GM23338 (cell line): ENCODE data around the gene UMODL1. TPM values are rescaled to one million over a fixed set of nuclear protein-coding genes. Genes with fewer than 3 reads are reported as not detected.
"Not testable (repeated sequence)": the region's sequence is repeated elsewhere in the genome, so short reads cannot be mapped to it uniquely, and the experiment has no call there.

Experiments used
- ATAC-seq: fragments of 200-7000 bp; cut with Tn5 transposase; 3 replicates; pipeline ENCODE4 v1.9.1; 2020
- DNase-seq: peaks from one replicate; pipeline ENCODE4 v3.0.0-alpha.2; 2015; ENCODE audit warnings: low spot score
- H2AFZ ChIP-seq: fragments of 200-600 bp; sonication (generic); 2 replicates; pipeline ENCODE4 v1.8.0; 2016; ENCODE audit warnings: antibody characterized with exemption, mild to moderate bottlenecking, moderate library complexity
- H3F3A ChIP-seq: fragments of 200-600 bp; sonication (generic); replicated peaks from 2 replicates; pipeline ENCODE4 v1.8.0; 2017; ENCODE audit warnings: antibody characterized with exemption, mixed run types, low read depth
- H3K27ac ChIP-seq: fragments of 200-600 bp; sonication (generic); 2 replicates; pipeline ENCODE4 v1.6.1; 2016; ENCODE audit warnings: low read depth
- H3K27me3 ChIP-seq: fragments of 200-600 bp; sonication (generic); 2 replicates; pipeline ENCODE4 v1.8.0; 2016; ENCODE audit warnings: mild to moderate bottlenecking, mixed run types, moderate library complexity; ENCODE audit not compliant: insufficient read depth
- H3K36me3 ChIP-seq: fragments of 200-600 bp; sonication (generic); 2 replicates; pipeline ENCODE4 v1.8.0; 2016; ENCODE audit warnings: mild to moderate bottlenecking; ENCODE audit not compliant: insufficient read depth
- H3K4me1 ChIP-seq: fragments of 200-600 bp; sonication (generic); 2 replicates; pipeline ENCODE4 v1.8.0; 2016; ENCODE audit warnings: mild to moderate bottlenecking, moderate library complexity; ENCODE audit not compliant: insufficient read depth
- H3K4me2 ChIP-seq: fragments of 200-600 bp; sonication (generic); 2 replicates; pipeline ENCODE4 v1.7.1; 2017; ENCODE audit warnings: mixed run types
- H3K4me3 ChIP-seq: fragments of 200-600 bp; sonication (generic); 2 replicates; pipeline ENCODE4 v1.6.1; 2016; ENCODE audit warnings: mixed run types
- H3K79me2 ChIP-seq: fragments of 200-600 bp; sonication (generic); replicated peaks from 2 replicates; pipeline ENCODE4 v1.8.0; 2017; ENCODE audit warnings: mild to moderate bottlenecking; ENCODE audit not compliant: insufficient read depth
- H3K9me2 ChIP-seq: fragments of 200-600 bp; sonication (generic); 2 replicates; pipeline ENCODE4 v1.8.0; 2017; ENCODE audit not compliant: insufficient read depth
- H4K20me1 ChIP-seq: fragments of 200-600 bp; sonication (generic); replicated peaks from 2 replicates; pipeline ENCODE4 v1.8.0; 2017; ENCODE audit warnings: mild to moderate bottlenecking; ENCODE audit not compliant: insufficient read depth
- H3K27ac Mint-ChIP-seq: 2 replicates; pipeline ENCODE4 v1.8.0; 2020; ENCODE audit warnings: inconsistent platforms, mild to moderate bottlenecking, moderate library complexity, mixed read lengths
- H3K27me3 Mint-ChIP-seq: 3 replicates; pipeline ENCODE4 v1.8.0; 2022; ENCODE audit warnings: low read depth, mild to moderate bottlenecking, moderate library complexity, mixed read lengths, inconsistent platforms; ENCODE audit not compliant: insufficient read depth, poor library complexity
- H3K36me3 Mint-ChIP-seq: 3 replicates; pipeline ENCODE4 v1.8.0; 2021; ENCODE audit warnings: low read depth, mild to moderate bottlenecking, inconsistent platforms, moderate library complexity, mixed read lengths
- H3K4me1 Mint-ChIP-seq: 3 replicates; pipeline ENCODE4 v1.8.0; 2020; ENCODE audit warnings: mild to moderate bottlenecking, inconsistent platforms, mixed read lengths
- H3K4me3 Mint-ChIP-seq: 3 replicates; pipeline ENCODE4 v1.8.0; 2021; ENCODE audit warnings: moderate library complexity, mild to moderate bottlenecking, inconsistent platforms, mixed read lengths
- H3K9me3 Mint-ChIP-seq: 3 replicates; pipeline ENCODE4 v1.8.0; 2020; ENCODE audit warnings: moderate library complexity, mild to moderate bottlenecking, inconsistent platforms, mixed read lengths
- CREB1 ChIP-seq: fragments of 250-450 bp; sonication (Bioruptor Pico); IDR thresholded peaks from 2 replicates; pipeline ENCODE4 v1.5.0; 2020; ENCODE audit warnings: low read depth, mild to moderate bottlenecking, moderate library complexity
- CTCF ChIP-seq, 2 experiments: fragments of 200-600 bp in 1 of 2; sonication (generic) in 1 of 2; conservative IDR thresholded peaks; 2 replicates each; pipeline versions ENCODE4 v1.5.1 to v1.6.1; 2016 to 2017; ENCODE audit warnings: antibody characterized with exemption in 2 of 2, low read depth in 2 of 2, mild to moderate bottlenecking in 2 of 2, moderate library complexity in 1 of 2
- EZH2 ChIP-seq: fragments of 200-600 bp; sonication (generic); IDR thresholded peaks from one replicate; pipeline ENCODE4 v1.8.0; 2017; ENCODE audit warnings: antibody characterized with exemption, mild to moderate bottlenecking, low read depth; ENCODE audit not compliant: unreplicated experiment
- NANOG ChIP-seq: IDR thresholded peaks from 2 replicates; pipeline ENCODE4 v1.6.1; 2016; ENCODE audit warnings: antibody characterized with exemption, borderline replicate concordance
- POLR2AphosphoS5 ChIP-seq: IDR thresholded peaks from 2 replicates; pipeline ENCODE4 v1.6.1; 2016; ENCODE audit warnings: antibody characterized with exemption, low read depth
- REST ChIP-seq: IDR thresholded peaks from one replicate; pipeline ENCODE4 v1.6.1; 2018; ENCODE audit warnings: antibody characterized with exemption; ENCODE audit not compliant: unreplicated experiment
- STAT1 ChIP-seq: IDR thresholded peaks from one replicate; pipeline ENCODE4 v1.6.1; 2016; ENCODE audit warnings: antibody characterized with exemption; ENCODE audit not compliant: unreplicated experiment
- ZNF331 ChIP-seq: fragments of 250-450 bp; sonication (Bioruptor Pico); IDR thresholded peaks from 2 replicates; pipeline ENCODE4 v1.5.0; 2020; ENCODE audit warnings: low read depth, mild to moderate bottlenecking, moderate library complexity
- polyA plus RNA-seq: library from polyadenylated mRNA; unstranded; fragments of >200 nt; fragmentation: Nextera tagmentation; extraction: Ambion mirVana; gene quantifications from 2 replicates; pipeline ENCODE4 v1.2.1, GENCODE V29; 2016
- total RNA-seq: library from RNA; depleted of rRNA; stranded (reverse); fragments of >200 nt; shearing (Covaris generic); gene quantifications from 2 replicates; pipeline ENCODE4 v1.2.3, GENCODE V29; 2014

The UMODL1 gene
- total and polyA plus RNA-seq, 2 experiments from 2014 or later: not detected

- H3K9me2 ChIP-seq: no peaks in the 10 kb centered on the region
- no peak overlapping the region for H3K4me3 ChIP-seq
- no peak overlapping the region for H3K27ac Mint-ChIP-seq
- H3K27ac ChIP-seq: no peak overlapping the region
- no peak overlapping the region for H3K4me2 ChIP-seq
- H2AFZ ChIP-seq: peak overlapping the region; percentile 47; the same call in 1 of the 2 replicates
- no peaks in the 10 kb centered on the region for H3K79me2 ChIP-seq
- H3K27me3 ChIP-seq: no peaks in the 10 kb centered on the region
- no peaks in the 10 kb centered on the region for H3K4me1 ChIP-seq
- ATAC-seq: peak; percentile 69
- no peaks in the 10 kb centered on the region for H3K9me3 Mint-ChIP-seq
- DNase-seq: peak; percentile 23
- no peaks in the 10 kb centered on the region for H3K4me1 Mint-ChIP-seq
- peaks cover 16% of the 10 kb centered on the region for H3K27me3 Mint-ChIP-seq
- no peaks in the 10 kb centered on the region for H3F3A ChIP-seq
- TF ChIP-seq POLR2AphosphoS5 (no peak), CTCF (conservative IDR thresholded peaks at IDR 0.05; ENCODE audit: low read depth in 2 of 2) (0 out of 4 replicates have a peak, but pooled peaks of 1 of the 2 experiments have one; percentile 13), NANOG (no peak), CREB1 (no peak), EZH2 (no peak), ZNF331 (no peak), REST (no peak), STAT1 (no peak)
- H3K36me3 ChIP-seq: no peaks in the 10 kb centered on the region
- H4K20me1 ChIP-seq: no peaks in the 10 kb centered on the region
- H3K4me3 Mint-ChIP-seq: no peak overlapping the region
- no peaks in the 10 kb centered on the region for H3K36me3 Mint-ChIP-seq
Observed at GRCh38 chr21:42075686-42076471, 4.8 kb downstream of the UMODL1 start.

GRCh38 chr21:42077685-42078238 is 6.6 kb downstream of the UMODL1 start:
- not testable (repeated sequence) for H3K9me2 ChIP-seq, H3K9me3 Mint-ChIP-seq, H3K4me2 ChIP-seq, ATAC-seq, H2AFZ ChIP-seq, H3K4me3 Mint-ChIP-seq, H3K4me1 Mint-ChIP-seq, H4K20me1 ChIP-seq, H3K4me1 ChIP-seq, H3K27ac ChIP-seq, H3K36me3 Mint-ChIP-seq, H3K36me3 ChIP-seq, H3K4me3 ChIP-seq, H3K27ac Mint-ChIP-seq, H3F3A ChIP-seq, DNase-seq, H3K79me2 ChIP-seq, H3K27me3 ChIP-seq
- H3K27me3 Mint-ChIP-seq: peaks cover 16% of the 10 kb centered on the region

GRCh38 chr21:42078247-42079007 is 7.3 kb downstream of the UMODL1 start:
- H3K4me2 ChIP-seq, H3K4me3 ChIP-seq, H3F3A ChIP-seq, H3K27ac ChIP-seq, H3K9me2 ChIP-seq, DNase-seq, H3K27ac Mint-ChIP-seq, H4K20me1 ChIP-seq, H3K4me1 Mint-ChIP-seq, H3K79me2 ChIP-seq, H3K4me1 ChIP-seq, H3K9me3 Mint-ChIP-seq, H3K4me3 Mint-ChIP-seq, H3K27me3 ChIP-seq, H3K36me3 Mint-ChIP-seq, H3K36me3 ChIP-seq, H2AFZ ChIP-seq, ATAC-seq: not testable (repeated sequence)
- H3K27me3 Mint-ChIP-seq: peaks cover 14% of the 10 kb centered on the region
